HepG2 (cell line): ENCODE results near the gene DNM1. TPM values are rescaled to one million over a fixed set of nuclear protein-coding genes. Genes with fewer than 3 reads are reported as not detected.

Source experiments
- AGO2 ChIP-seq: fragments of 200-400 bp; formaldehyde crosslinking; optimal IDR thresholded peaks from 2 replicates; pipeline ENCODE3; 2017; ENCODE audit warnings: mild to moderate bottlenecking, low read depth, low read length, moderate library complexity
- CCDC6 ChIP-seq: sonication (generic); formaldehyde crosslinking; IDR thresholded peaks from 2 replicates; pipeline ENCODE4 v1.8.1; 2022; ENCODE audit warnings: mild to moderate bottlenecking, missing genetic modification reagents, moderate library complexity
- DMAP1 ChIP-seq: IDR thresholded peaks from 2 replicates; pipeline ENCODE4 v1.6.1; 2016
- EP300 ChIP-seq, 3 experiments: sonication (generic) in 1 of 3; formaldehyde crosslinking in 1 of 3; IDR thresholded peaks; 2 replicates each; pipeline versions ENCODE4 v1.5.1 to v1.6.1; 2011 to 2020; ENCODE audit warnings: low read depth in 2 of 3, low read length in 2 of 3, borderline replicate concordance in 1 of 3, improper control_type of control experiment in 1 of 3, mild to moderate bottlenecking in 1 of 3, missing genetic modification reagents in 1 of 3, moderate library complexity in 1 of 3
- ISL2 ChIP-seq: sonication (generic); formaldehyde crosslinking; IDR thresholded peaks from 2 replicates; pipeline ENCODE4 v1.5.0; 2020; ENCODE audit warnings: missing genetic modification reagents
- KDM2A ChIP-seq: sonication (generic); formaldehyde crosslinking; IDR thresholded peaks from 2 replicates; pipeline ENCODE4 v1.4.0; 2020; ENCODE audit warnings: low read depth, missing genetic modification reagents, borderline replicate concordance
- KDM5A ChIP-seq: fragments of 200-600 bp; sonication (generic); IDR thresholded peaks from 2 replicates; pipeline ENCODE4 v1.7.0; 2018; ENCODE audit warnings: antibody characterized with exemption, mild to moderate bottlenecking, low read length, borderline replicate concordance
- MEIS2 ChIP-seq: sonication (generic); formaldehyde crosslinking; IDR thresholded peaks from 2 replicates; pipeline ENCODE4 v1.9.0; 2021; ENCODE audit warnings: mild to moderate bottlenecking, missing genetic modification reagents
- PCBP2 ChIP-seq: fragments of 200-400 bp; formaldehyde crosslinking; optimal IDR thresholded peaks from 2 replicates; pipeline ENCODE3; 2018; ENCODE audit warnings: low read length, low read depth; ENCODE audit not compliant: poor library complexity, severe bottlenecking
- POLR2G ChIP-seq: fragments of 200-400 bp; formaldehyde crosslinking; IDR thresholded peaks from 2 replicates; pipeline ENCODE4 v1.6.1; 2018; ENCODE audit warnings: mild to moderate bottlenecking, low read depth, low read length, moderate library complexity
- RXRA ChIP-seq: sonication (generic); formaldehyde crosslinking; IDR thresholded peaks from 2 replicates; pipeline ENCODE4 v1.5.1; 2020; ENCODE audit warnings: missing genetic modification reagents
- SKIL ChIP-seq: sonication (generic); formaldehyde crosslinking; IDR thresholded peaks from 2 replicates; pipeline ENCODE4 v1.8.0; 2022; ENCODE audit warnings: missing genetic modification reagents, mild to moderate bottlenecking, moderate library complexity, borderline replicate concordance
- TCF7 ChIP-seq: sonication (generic); IDR thresholded peaks from 2 replicates; pipeline ENCODE4 v1.6.1; 2016; ENCODE audit warnings: antibody characterized with exemption, low read depth
- TEAD3 ChIP-seq: optimal IDR thresholded peaks from 2 replicates; pipeline ENCODE3; 2016; ENCODE audit warnings: borderline replicate concordance
- THAP8 ChIP-seq: sonication (generic); formaldehyde crosslinking; IDR thresholded peaks from 2 replicates; pipeline ENCODE4 v1.5.1; 2020; ENCODE audit warnings: missing genetic modification reagents, mild to moderate bottlenecking, borderline replicate concordance
- ZBTB21 ChIP-seq: sonication (generic); formaldehyde crosslinking; IDR thresholded peaks from 2 replicates; pipeline ENCODE4 v1.4.0; 2020; ENCODE audit warnings: missing genetic modification reagents
- ZFX ChIP-seq: sonication (generic); formaldehyde crosslinking; IDR thresholded peaks from 2 replicates; pipeline ENCODE4 v1.4.0; 2020; ENCODE audit warnings: mild to moderate bottlenecking, low read depth, missing genetic modification reagents, moderate library complexity
- ZGPAT ChIP-seq: IDR thresholded peaks from 2 replicates; pipeline ENCODE4 v1.6.1; 2016; ENCODE audit warnings: mild to moderate bottlenecking
- ZMAT3 ChIP-seq: sonication (generic); formaldehyde crosslinking; conservative IDR thresholded peaks from 2 replicates; pipeline ENCODE4 v1.7.0; 2021; ENCODE audit warnings: missing genetic modification reagents
- ZNF143 ChIP-seq: sonication (generic); formaldehyde crosslinking; IDR thresholded peaks from 2 replicates; pipeline ENCODE4 v1.4.0; 2020; ENCODE audit warnings: missing genetic modification reagents
- ZNF264 ChIP-seq: sonication (generic); formaldehyde crosslinking; IDR thresholded peaks from 2 replicates; pipeline ENCODE4 v1.4.0; 2020; ENCODE audit warnings: missing genetic modification reagents
- ZNF441 ChIP-seq: sonication (generic); formaldehyde crosslinking; IDR thresholded peaks from 2 replicates; pipeline ENCODE4 v1.7.0; 2021; ENCODE audit warnings: missing genetic modification reagents, borderline replicate concordance
- ZNF816 ChIP-seq: sonication (generic); formaldehyde crosslinking; IDR thresholded peaks from 2 replicates; pipeline ENCODE4 v1.8.0; 2022; ENCODE audit warnings: missing genetic modification reagents, mild to moderate bottlenecking, borderline replicate concordance
- ZNF850 ChIP-seq: sonication (generic); formaldehyde crosslinking; conservative IDR thresholded peaks from 2 replicates; pipeline ENCODE4 v1.9.0; 2021; ENCODE audit warnings: mild to moderate bottlenecking, missing genetic modification reagents
- polyA plus RNA-seq, 8 experiments: library from polyadenylated mRNA; depleted of rRNA in 3 of 8; stranded (reverse) in 7 of 8; unstranded in 1 of 8; fragments of >200 nt; fragmentation: Illumina TruSeq in 4 of 8; extraction: Trizol in 4 of 8; gene quantifications; 2 replicates each; pipeline versions ENCODE4 v1.2.1 to v1.2.3, GENCODE V29; 2011 to 2016; ENCODE audit warnings: low read depth in 4 of 8, missing spikeins in 1 of 8, mixed read lengths in 1 of 8; ENCODE audit not compliant: insufficient read depth in 1 of 8
- total RNA-seq, 5 experiments: library from RNA; depleted of rRNA; stranded (reverse); fragments of >200 nt; fragmentation: Illumina TruSeq; extraction: Trizol; gene quantifications; 2 replicates each; pipeline ENCODE4 v1.2.3, GENCODE V29; 2016; ENCODE audit warnings: low read depth in 1 of 5

Gene DNM1
- total and polyA plus RNA-seq, 2 of the 13 experiments (the other 11 are each of a cell fraction or from before 2014, with no cell fraction given), result 0.13 to 0.58 TPM

DNA sequence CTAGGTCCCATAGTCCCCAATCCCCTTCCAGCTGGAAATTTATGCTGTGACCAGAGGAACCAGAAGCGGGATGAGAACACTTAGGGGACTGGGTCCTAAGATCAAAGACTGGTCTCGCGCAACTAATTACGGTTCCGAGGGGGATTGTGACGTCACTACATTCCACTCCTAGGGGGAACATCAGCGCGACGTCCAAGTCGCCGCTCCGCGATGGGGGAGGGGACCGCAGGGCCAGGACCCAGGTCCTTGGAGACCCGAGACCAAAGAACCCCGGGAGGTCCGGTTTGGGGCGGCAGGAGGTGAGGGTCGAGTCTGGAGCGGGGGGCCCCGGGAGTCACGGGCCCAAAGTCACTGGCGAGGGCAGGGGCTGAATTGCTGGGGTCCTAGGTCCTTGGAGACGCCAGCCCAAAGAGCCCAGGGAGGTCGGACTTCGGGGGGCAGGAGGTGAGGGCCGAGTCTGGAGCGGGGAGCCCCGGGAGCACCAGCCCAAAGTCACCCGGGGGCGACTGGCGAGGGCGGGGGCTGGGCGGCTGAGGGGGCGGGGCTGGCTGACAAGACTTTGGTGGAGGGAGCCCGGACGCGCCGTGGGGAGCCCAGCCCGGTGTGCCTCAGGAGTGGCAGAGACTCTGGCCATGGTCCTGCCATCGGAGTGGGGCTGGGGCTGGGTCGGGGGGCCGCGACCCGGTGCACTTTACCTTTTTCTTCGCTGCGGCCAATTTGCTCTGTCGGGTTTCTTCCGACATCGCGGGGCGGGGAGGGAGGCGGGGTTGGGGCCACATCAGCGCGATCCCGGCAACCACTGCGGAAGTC, 72.2 kb downstream of the DNM1 start, which contains the start of gene GOLGA2 (continued):
- TF ChIP-seq DMAP1 (CRISPR knock-in tag) (peak; percentile 81), ZMAT3 (CRISPR knock-in tag) (peak; percentile 10; the same call in 1 of the 2 replicates), EP300 (IDR thresholded peaks at IDR 0.05; ENCODE audit: low read depth in 2 of 2, low read length in 2 of 2) (0 out of 4 replicates have a peak, but pooled peaks of 1 of the 2 experiments have one; percentile 1), EP300 (CRISPR knock-in tag; IDR thresholded peaks at IDR 0.05; ENCODE audit: borderline replicate concordance) (no peak), ZNF441 (CRISPR knock-in tag) (no peak; the same call in 1 of the 2 replicates), POLR2G (0 out of 2 replicates have a peak, but pooled peaks have one; percentile 7), MEIS2 (CRISPR knock-in tag) (no peak), KDM5A (peak; percentile 64; the same call in 1 of the 2 replicates), ZBTB21 (CRISPR knock-in tag) (peak; percentile 88), RXRA (CRISPR knock-in tag) (0 out of 2 replicates have a peak, but pooled peaks have one; percentile 38), ZNF143 (no peak; the same call in 1 of the 2 replicates), ISL2 (CRISPR knock-in tag) (0 out of 2 replicates have a peak, but pooled peaks have one; percentile 7), ZNF850 (CRISPR knock-in tag) (peak; percentile 35; the same call in 1 of the 2 replicates), SKIL (CRISPR knock-in tag) (no peak), PCBP2 (no peak), ZNF816 (peak; percentile 51; the same call in 1 of the 2 replicates), AGO2 (peak; percentile 32), CCDC6 (CRISPR knock-in tag) (peak; percentile 48; the same call in 1 of the 2 replicates), THAP8 (CRISPR knock-in tag) (no peak), ZFX (CRISPR knock-in tag) (0 out of 2 replicates have a peak, but pooled peaks have one; percentile 9), ZNF264 (CRISPR knock-in tag) (0 out of 2 replicates have a peak, but pooled peaks have one; percentile 49), TCF7 (no peak; the same call in 1 of the 2 replicates), KDM2A (CRISPR knock-in tag) (peak; percentile 28; the same call in 1 of the 2 replicates), ZGPAT (peak; percentile 12; the same call in 1 of the 2 replicates), TEAD3 (CRISPR knock-in tag) (peak; percentile 54)
